ENCODE results near the gene MXD4.

GRCh38 chr4:2247128-2248043 lies 14.5 kb downstream of the MXD4 start:
- TF ChIP-seq EZH2 (IDR thresholded peaks at IDR 0.05; ENCODE audit: borderline replicate concordance, insufficient read depth, low read depth, low read length, poor library complexity, severe bottlenecking): no peak
- TF ChIP-seq CTCF (IDR thresholded peaks at IDR 0.05): no peak

All from B cell (primary cell).